Spleen (tissue), 11 donors: ENCODE measurements around the gene ITGAE. TPM values are rescaled to one million over a fixed set of nuclear protein-coding genes. Genes with fewer than 3 reads are reported as not detected.
A peak's percentile ranks its signal among the peaks of the same experiment; 100 is the strongest.

Experiments used
- DNase-seq: peaks from one replicate; pipeline ENCODE4 v3.0.0-alpha.2; 2020
- H3K27ac ChIP-seq, 8 donors: fragments of 200-600 bp; sonication (generic) in 7 of 8; 1 replicate in 4 of 8; 2 replicates in 4 of 8; pipeline versions ENCODE4 v1.5.0 to v1.8.0; 2016 to 2021; ENCODE audit warnings: inconsistent platforms in 4 of 8, mild to moderate bottlenecking in 4 of 8, moderate library complexity in 1 of 8
- H3K27me3 ChIP-seq, 7 donors: fragments of 200-600 bp; sonication (generic) in 6 of 7; replicated peaks in 1 of 7; 1 replicate in 4 of 7; 2 replicates in 3 of 7; pipeline versions ENCODE4 v1.5.0 to v1.8.0; 2016 to 2021; ENCODE audit warnings: inconsistent platforms in 3 of 7, mild to moderate bottlenecking in 1 of 7
- H3K36me3 ChIP-seq, 6 donors: fragments of 200-600 bp; sonication (generic) in 5 of 6; 1 replicate in 4 of 6; 2 replicates in 2 of 6; pipeline versions ENCODE4 v1.5.0 to v1.8.0; 2016 to 2021; ENCODE audit warnings: inconsistent platforms in 2 of 6
- H3K4me1 ChIP-seq, 6 donors: fragments of 200-600 bp; sonication (generic) in 5 of 6; 1 replicate in 3 of 6; 2 replicates in 3 of 6; pipeline versions ENCODE4 v1.5.0 to v1.8.0; 2016 to 2021; ENCODE audit warnings: inconsistent platforms in 3 of 6
- H3K4me3 ChIP-seq, 8 donors: fragments of 200-600 bp; sonication (generic) in 7 of 8; 1 replicate in 4 of 8; 2 replicates in 4 of 8; pipeline versions ENCODE4 v1.5.0 to v1.8.0; 2016 to 2021; ENCODE audit warnings: inconsistent platforms in 4 of 8, mild to moderate bottlenecking in 4 of 8, moderate library complexity in 2 of 8
- H3K9me3 ChIP-seq, 8 donors: fragments of 200-600 bp; sonication (generic) in 7 of 8; 1 replicate in 4 of 8; 2 replicates in 4 of 8; pipeline versions ENCODE4 v1.5.0 to v1.8.0; 2016 to 2021; ENCODE audit warnings: inconsistent platforms in 4 of 8
- POLR2A ChIP-seq, 3 donors: fragments of 450-650 bp; IDR thresholded peaks; one replicate each; pipeline ENCODE4 v1.5.1; 2017; ENCODE audit warnings: antibody characterized with exemption in 3 of 3, mild to moderate bottlenecking in 1 of 3
- POLR2AphosphoS5 ChIP-seq, 3 donors: sonication (generic); formaldehyde crosslinking; IDR thresholded peaks; one replicate each; pipeline ENCODE4 v1.5.1; 2017; ENCODE audit warnings: antibody characterized with exemption in 3 of 3
- WGBS, 5 donors: extraction: QIAGEN DNeasy Blood & Tissue Kit in 3 of 5; methylation state at CpG; one replicate each; pipeline versions ENCODE4 v1.1.5 to v1.1.7; 2013 to 2018; 5-methylcytosine and 5-hydroxymethylcytosine counted together
- intact Hi-C: fragments of 100-400 bp; cut with DNase I; formaldehyde crosslinking; loops from one replicate; pipeline ENCODE4 v1.15.0; 2023; ENCODE audit warnings: low total_unique reads
- polyA plus RNA-seq, 3 donors: library from polyadenylated mRNA; stranded (reverse); fragments of 200-250 nt; gene quantifications; one replicate each; pipeline ENCODE4 v1.2.1, GENCODE V29; 2013
- total RNA-seq, 7 donors: library from RNA; depleted of rRNA in 3 of 7; stranded (reverse); fragments of >200 nt in 3 of 7; fragmentation: NEBNext Ultra II Directional in 4 of 7; extraction: Animal tissue kit (Norgen Biotek cat#: 25700) in 4 of 7; gene quantifications; one replicate each; pipeline versions ENCODE4 v1.1.0 to v1.2.1, GENCODE V29; 2016 to 2021
- TF ChIP-seq, protein P1 (sequence below), 11 experiments: fragments of 200-600 bp in 7 of 11; fragments of 450-650 bp in 4 of 11; sonication (generic) in 4 of 11; IDR thresholded peaks in 8 of 11; conservative IDR thresholded peaks in 3 of 11; 1 replicate in 7 of 11; 2 replicates in 4 of 11; pipeline versions ENCODE4 v1.4.0 to v1.8.0; 2016 to 2021; ENCODE audit warnings: antibody characterized with exemption in 11 of 11, inconsistent platforms in 4 of 11, mild to moderate bottlenecking in 1 of 11
- donor health status: healthy with polysubstance abuse.
- donor health status: DM: no; HTN: no; CAD: no; lungs with moderate emphysema.
- donor health status: DM: no; HTN: no; CAD: no.
- donor health status: Bipolar disorder and iron deficiency.
- donor health status: healthy.
- donor health status: DM: no; HTN: no; CAD: no.
- donor health status: DM: yes; HTN: yes; CAD: no.

The ITGAE gene
- total and polyA plus RNA-seq, 10 donors = 20.3 to 91.1 (median 28.2) TPM

- H3K4me1 ChIP-seq = peaks cover 0 to 81% (median 34%) of the 10 kb centered on the region in 6 donors
- WGBS, 5 donors = 60 to 75% (median 67%) methylated on average over 8 of the region's 8 CpGs
- no peaks in the 10 kb centered on the region for H3K9me3 ChIP-seq
- intact Hi-C loops = no loop called here
- peak; percentile 50 for DNase-seq
- TF ChIP-seq POLR2AphosphoS5 (IDR thresholded peaks at IDR 0.05) = peak in 1 of 3 donors; percentile 18
- TF ChIP-seq, protein P1, sequence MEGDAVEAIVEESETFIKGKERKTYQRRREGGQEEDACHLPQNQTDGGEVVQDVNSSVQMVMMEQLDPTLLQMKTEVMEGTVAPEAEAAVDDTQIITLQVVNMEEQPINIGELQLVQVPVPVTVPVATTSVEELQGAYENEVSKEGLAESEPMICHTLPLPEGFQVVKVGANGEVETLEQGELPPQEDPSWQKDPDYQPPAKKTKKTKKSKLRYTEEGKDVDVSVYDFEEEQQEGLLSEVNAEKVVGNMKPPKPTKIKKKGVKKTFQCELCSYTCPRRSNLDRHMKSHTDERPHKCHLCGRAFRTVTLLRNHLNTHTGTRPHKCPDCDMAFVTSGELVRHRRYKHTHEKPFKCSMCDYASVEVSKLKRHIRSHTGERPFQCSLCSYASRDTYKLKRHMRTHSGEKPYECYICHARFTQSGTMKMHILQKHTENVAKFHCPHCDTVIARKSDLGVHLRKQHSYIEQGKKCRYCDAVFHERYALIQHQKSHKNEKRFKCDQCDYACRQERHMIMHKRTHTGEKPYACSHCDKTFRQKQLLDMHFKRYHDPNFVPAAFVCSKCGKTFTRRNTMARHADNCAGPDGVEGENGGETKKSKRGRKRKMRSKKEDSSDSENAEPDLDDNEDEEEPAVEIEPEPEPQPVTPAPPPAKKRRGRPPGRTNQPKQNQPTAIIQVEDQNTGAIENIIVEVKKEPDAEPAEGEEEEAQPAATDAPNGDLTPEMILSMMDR (IDR thresholded peaks at IDR 0.05 in 8 of 11, conservative IDR thresholded peaks at IDR 0.05 in 3 of 11) = no peak
- peak overlapping the region in 3 of 8 donors; percentile 76 to 82 (median 79) for H3K27ac ChIP-seq
- no peaks in the 10 kb centered on the region for H3K27me3 ChIP-seq
- no peaks in the 10 kb centered on the region for H3K36me3 ChIP-seq
- no peak overlapping the region for H3K4me3 ChIP-seq
Measured at GRCh38 chr17:3766779-3767178, 34.2 kb downstream of the ITGAE start.

GRCh38 chr17:3765981-3766380 lies 35.0 kb downstream of the ITGAE start:
- peak overlapping the region in 7 of 8 donors; percentile 35 to 82 (median 65) for H3K27ac ChIP-seq
- TF ChIP-seq POLR2A (IDR thresholded peaks at IDR 0.05) (no peak), POLR2AphosphoS5 (IDR thresholded peaks at IDR 0.05) (no peak)
- TF ChIP-seq, protein P1 (IDR thresholded peaks at IDR 0.05 in 8 of 11, conservative IDR thresholded peaks at IDR 0.05 in 3 of 11) = no peak
- H3K4me1 ChIP-seq = peaks cover 0 to 73% (median 32%) of the 10 kb centered on the region in 6 donors
- 83 to 93% (median 92%) methylated on average over 9 of the region's 9 CpGs for WGBS, 5 donors
- no peak overlapping the region for H3K4me3 ChIP-seq
- H3K36me3 ChIP-seq = no peaks in the 10 kb centered on the region
- intact Hi-C loops = no loop called here
- peak; percentile 65 for DNase-seq
- H3K27me3 ChIP-seq = no peaks in the 10 kb centered on the region
- no peaks in the 10 kb centered on the region for H3K9me3 ChIP-seq

DNA sequence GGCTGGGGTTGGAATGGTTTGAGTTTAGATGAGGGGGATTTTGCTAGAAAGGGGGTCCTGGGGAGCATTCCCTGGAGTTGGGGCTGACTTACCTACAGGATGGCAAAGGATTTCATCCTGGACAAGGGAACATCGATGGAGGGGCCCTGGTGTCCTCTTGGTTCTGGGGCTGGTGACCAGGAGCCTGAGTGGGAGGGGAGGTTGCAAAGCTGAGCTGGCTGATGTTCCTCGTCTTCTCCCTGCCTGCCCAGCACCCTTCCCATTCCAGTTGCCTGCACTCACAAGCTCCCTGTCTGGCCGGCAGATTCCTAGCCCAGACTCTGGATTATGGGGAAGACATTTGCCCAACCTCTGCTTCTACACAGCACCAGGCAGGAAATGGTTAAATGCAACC lies 37.2 kb downstream of the ITGAE start:
- Histone ChIP-seq H3K27ac (peak overlapping the region in 7 of 8 donors; percentile 5 to 82 (median 56)), H3K4me3 (peak overlapping the region in 4 of 8 donors; percentile 15 to 52 (median 18)), H3K36me3 (no peaks in the 10 kb centered on the region), H3K9me3 (peaks cover 0 to 10% (median 4%) of the 10 kb centered on the region in 8 donors), H3K27me3 (no peaks in the 10 kb centered on the region), H3K4me1 (peaks cover 0 to 51% (median 24%) of the 10 kb centered on the region in 6 donors)
- peak; percentile 50 for DNase-seq
- WGBS, 5 donors = 68 to 86% (median 77%) methylated on average over 3 of the region's 3 CpGs
- TF ChIP-seq, protein P1 (IDR thresholded peaks at IDR 0.05 in 8 of 11, conservative IDR thresholded peaks at IDR 0.05 in 3 of 11) = no peak
- TF ChIP-seq POLR2AphosphoS5 (IDR thresholded peaks at IDR 0.05) = no peak
- TF ChIP-seq POLR2A (IDR thresholded peaks at IDR 0.05) = no peak
- intact Hi-C loops = no loop called here

DNA sequence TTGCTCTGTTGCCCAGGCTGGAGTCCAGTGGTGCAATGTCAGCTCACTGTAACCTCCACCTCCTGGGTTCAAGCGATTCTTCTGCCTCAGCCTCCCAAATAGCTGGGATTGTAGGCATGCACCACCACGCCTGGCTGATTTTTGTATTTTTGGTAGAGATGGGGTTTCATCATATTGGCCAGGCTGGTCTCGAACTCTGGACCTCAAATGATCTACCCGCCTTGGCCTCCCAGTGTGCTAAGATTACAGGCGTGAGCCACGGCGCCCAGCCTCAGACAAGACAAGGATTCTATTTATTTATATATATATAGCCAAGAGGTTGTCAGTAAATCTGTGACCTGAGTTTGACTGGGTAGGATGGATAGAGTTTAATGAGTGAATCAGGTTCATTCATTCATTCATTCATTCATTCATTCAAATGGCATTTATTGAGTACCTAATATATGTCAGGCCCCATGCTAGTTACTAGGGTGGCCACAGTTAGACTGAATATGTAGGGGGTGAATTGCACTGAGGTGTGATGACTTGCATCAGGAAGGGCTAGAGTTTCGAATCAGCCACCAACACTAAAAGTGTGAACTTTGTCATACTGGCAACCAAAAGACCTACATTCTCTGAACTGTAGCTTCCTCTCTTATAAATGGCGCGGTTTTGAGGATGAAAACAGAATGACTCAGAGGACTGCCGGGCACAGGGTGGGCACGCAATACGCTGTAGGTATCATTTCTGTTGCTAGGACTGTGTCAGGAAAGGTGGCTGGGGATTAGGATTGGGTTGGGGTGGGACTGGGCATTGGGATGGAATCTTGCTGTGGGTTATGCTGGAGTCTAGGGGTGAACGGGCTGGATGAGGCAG lies 37.8 kb downstream of the ITGAE start:
- intact Hi-C loops = no loop called here
- H3K27me3 ChIP-seq = no peaks in the 10 kb centered on the region
- H3K27ac ChIP-seq = peak overlapping the region in 7 of 8 donors; percentile 5 to 82 (median 56)
- H3K4me1 ChIP-seq = peaks cover 0 to 45% (median 22%) of the 10 kb centered on the region in 6 donors
- H3K36me3 ChIP-seq = no peaks in the 10 kb centered on the region
- H3K9me3 ChIP-seq = peaks cover 0 to 10% (median 4%) of the 10 kb centered on the region in 8 donors
- no peak for DNase-seq
- peak overlapping the region in 4 of 8 donors; percentile 15 to 52 (median 18) for H3K4me3 ChIP-seq
- TF ChIP-seq POLR2A (IDR thresholded peaks at IDR 0.05) = no peak
- peak in 1 of 3 donors; percentile 31 for TF ChIP-seq POLR2AphosphoS5 (IDR thresholded peaks at IDR 0.05)
- 73 to 82% (median 78%) methylated on average over 14 of the region's 14 CpGs for WGBS, 5 donors
